Small intestine (tissue), 7 donors: ENCODE data around the gene TIA1. TPM values are rescaled to one million over a fixed set of nuclear protein-coding genes. Genes with fewer than 3 reads are reported as not detected.
A peak's percentile ranks its signal among the peaks of the same experiment; 100 is the strongest.

ENCODE experiments used
- DNase-seq, 2 donors: peaks; one replicate each; pipeline versions ENCODE4 v3.0.0 to v3.0.0-alpha.2; 2013
- FAIRE-seq: peaks from 2 replicates; lab custom pipeline; 2012; peaks lifted over from hg19 to GRCh38; lab: Jason Lieb, UNC
- H3K27ac ChIP-seq, 3 donors: one replicate each; pipeline ENCODE4 v1.5.1; 2013; ENCODE audit warnings: low read length in 2 of 3, mild to moderate bottlenecking in 2 of 3, control low read depth in 1 of 3, inconsistent platforms in 1 of 3, low read depth in 1 of 3, moderate library complexity in 1 of 3
- H3K27me3 ChIP-seq, 3 donors: one replicate each; pipeline ENCODE4 v1.6.1; 2013; ENCODE audit warnings: low read length in 3 of 3, inconsistent platforms in 1 of 3; ENCODE audit not compliant: control insufficient read depth in 3 of 3, insufficient read depth in 3 of 3
- H3K36me3 ChIP-seq, 3 donors: one replicate each; pipeline ENCODE4 v1.6.1; 2013; ENCODE audit warnings: low read length in 3 of 3, inconsistent platforms in 1 of 3, low read depth in 1 of 3, mild to moderate bottlenecking in 1 of 3, moderate library complexity in 1 of 3; ENCODE audit not compliant: control insufficient read depth in 3 of 3, insufficient read depth in 2 of 3
- H3K4me1 ChIP-seq, 3 donors: one replicate each; pipeline ENCODE4 v1.6.1; 2013; ENCODE audit warnings: low read length in 2 of 3, inconsistent platforms in 1 of 3, low read depth in 1 of 3, mild to moderate bottlenecking in 1 of 3, moderate library complexity in 1 of 3; ENCODE audit not compliant: control insufficient read depth in 3 of 3, insufficient read depth in 2 of 3
- H3K4me3 ChIP-seq, 3 donors: one replicate each; pipeline ENCODE4 v1.5.1; 2013; ENCODE audit warnings: low read length in 3 of 3, control low read depth in 1 of 3, inconsistent platforms in 1 of 3, low read depth in 1 of 3, mild to moderate bottlenecking in 1 of 3, moderate library complexity in 1 of 3
- H3K9me3 ChIP-seq, 2 donors: one replicate each; pipeline ENCODE4 v1.6.1; 2013; ENCODE audit warnings: low read depth in 1 of 2, low read length in 1 of 2; ENCODE audit not compliant: control insufficient read depth in 2 of 2, insufficient read depth in 1 of 2
- WGBS, 3 donors: extraction: QIAGEN DNeasy Blood & Tissue Kit; methylation state at CpG; one replicate each; pipeline ENCODE4 v1.1.7; 2013; 5-methylcytosine and 5-hydroxymethylcytosine counted together
- polyA plus RNA-seq, 4 donors: library from polyadenylated mRNA; stranded (reverse) in 3 of 4; unstranded in 1 of 4; fragments of 200-250 nt in 3 of 4; fragments of 120-200 nt in 1 of 4; gene quantifications; one replicate each; pipeline versions ENCODE4 v1.2.1 to v1.2.3, GENCODE V29; 2013
- donor health status: healthy with polysubstance abuse.
- donor health status: control.
- donor health status: control.
- donor health status: Bipolar disorder and iron deficiency.
- donor health status: healthy.

The TIA1 gene
- polyA plus RNA-seq, 4 donors = 30.3 to 156 (median 39.4) TPM

DNA sequence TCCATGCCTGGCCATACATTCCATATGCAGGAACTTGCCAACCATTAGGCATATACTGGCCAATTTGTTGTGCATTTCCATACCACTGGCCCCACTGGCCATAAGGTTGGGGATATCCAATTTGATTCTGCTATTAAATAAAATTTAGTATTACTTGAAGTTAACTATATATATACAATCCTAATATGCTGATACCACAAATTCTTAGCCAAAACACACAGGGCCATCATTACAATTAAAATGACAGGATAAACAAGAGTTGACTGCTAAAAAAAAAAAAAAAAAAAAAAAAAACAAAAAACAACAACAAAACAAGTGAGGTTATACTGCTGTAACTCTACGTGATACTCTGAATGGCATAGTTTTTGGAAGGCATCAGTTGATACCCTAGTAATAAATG, 34.1 kb downstream of the TIA1 start:
- peaks cover 10 to 27% (median 13%) of the 10 kb centered on the region in 3 donors for H3K36me3 ChIP-seq
- FAIRE-seq = peak; percentile 41
- no peaks in the 10 kb centered on the region for H3K9me3 ChIP-seq
- no peak for DNase-seq
- no peak overlapping the region for H3K4me3 ChIP-seq
- no peaks in the 10 kb centered on the region for H3K27me3 ChIP-seq
- 92 to 98% (median 94%) methylated on average over 1 of the region's 1 CpG for WGBS, 3 donors
- no peak overlapping the region for H3K27ac ChIP-seq
- peaks cover 0 to 2% (median 0%) of the 10 kb centered on the region in 3 donors for H3K4me1 ChIP-seq

DNA sequence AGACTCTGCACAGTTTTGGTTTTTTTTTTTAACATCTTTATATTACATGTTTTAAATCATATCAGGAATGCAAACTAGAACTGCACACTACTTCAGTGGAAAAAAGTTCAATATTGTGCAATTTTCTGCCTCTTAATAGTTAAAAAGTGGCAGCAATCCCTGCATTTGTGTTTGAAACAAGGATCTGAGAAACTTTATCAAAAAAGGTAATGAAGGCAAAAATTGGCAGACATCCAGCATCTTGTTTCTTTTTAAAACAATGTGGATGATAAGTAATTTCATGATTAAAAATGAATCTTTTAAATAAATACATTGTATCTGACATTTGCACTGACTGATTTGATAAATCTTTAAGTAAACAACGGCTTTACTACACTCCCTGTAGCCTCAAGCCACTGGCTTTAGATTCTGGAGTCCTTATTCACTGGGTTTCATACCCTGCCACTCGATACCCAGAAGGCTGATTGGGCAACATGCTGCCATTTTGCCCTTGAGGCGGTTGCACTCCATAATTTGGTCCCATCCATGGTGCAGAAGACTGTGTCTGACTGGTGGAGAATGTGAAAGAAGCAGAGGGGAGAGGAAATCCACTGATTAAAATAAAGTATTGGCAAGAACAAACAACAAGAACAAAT, 36.0 kb downstream of the TIA1 start:
- peaks cover 5 to 27% (median 10%) of the 10 kb centered on the region in 3 donors for H3K36me3 ChIP-seq
- H3K27me3 ChIP-seq = no peaks in the 10 kb centered on the region
- no peak overlapping the region for H3K27ac ChIP-seq
- H3K9me3 ChIP-seq = no peaks in the 10 kb centered on the region
- H3K4me1 ChIP-seq = peaks cover 0 to 2% (median 0%) of the 10 kb centered on the region in 3 donors
- DNase-seq (no peak), FAIRE-seq (no peak)
- H3K4me3 ChIP-seq = no peak overlapping the region
- 91 to 92% (median 92%) methylated on average over 3 of the region's 3 CpGs for WGBS, 3 donors

DNA sequence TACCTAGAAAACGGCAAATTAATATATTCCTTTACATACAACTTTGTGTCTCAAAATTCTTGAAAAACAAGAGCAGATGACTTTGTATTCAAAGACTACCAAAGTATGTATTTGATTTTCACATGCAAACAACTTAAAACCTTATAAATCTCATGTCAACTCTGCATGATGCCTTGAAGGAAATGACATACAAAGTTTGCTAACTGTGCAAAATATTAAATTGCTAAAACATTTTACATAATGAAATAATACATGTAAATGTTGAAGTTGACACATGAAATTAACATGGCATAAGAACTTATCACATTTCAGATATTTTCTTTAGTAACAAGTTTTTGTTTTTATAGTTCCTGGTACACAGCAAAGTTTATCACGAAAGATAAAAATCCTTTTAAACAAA, 36.8 kb downstream of the TIA1 start:
- 80 to 82% (median 81%) methylated on average over 2 of the region's 2 CpGs for WGBS, 3 donors
- H3K27ac ChIP-seq = no peak overlapping the region
- peaks cover 0 to 2% (median 0%) of the 10 kb centered on the region in 3 donors for H3K4me1 ChIP-seq
- FAIRE-seq = no peak
- H3K27me3 ChIP-seq = no peaks in the 10 kb centered on the region
- H3K4me3 ChIP-seq = no peak overlapping the region
- DNase-seq = no peak
- no peaks in the 10 kb centered on the region for H3K9me3 ChIP-seq
- H3K36me3 ChIP-seq = peaks cover 5 to 22% (median 7%) of the 10 kb centered on the region in 3 donors

DNA sequence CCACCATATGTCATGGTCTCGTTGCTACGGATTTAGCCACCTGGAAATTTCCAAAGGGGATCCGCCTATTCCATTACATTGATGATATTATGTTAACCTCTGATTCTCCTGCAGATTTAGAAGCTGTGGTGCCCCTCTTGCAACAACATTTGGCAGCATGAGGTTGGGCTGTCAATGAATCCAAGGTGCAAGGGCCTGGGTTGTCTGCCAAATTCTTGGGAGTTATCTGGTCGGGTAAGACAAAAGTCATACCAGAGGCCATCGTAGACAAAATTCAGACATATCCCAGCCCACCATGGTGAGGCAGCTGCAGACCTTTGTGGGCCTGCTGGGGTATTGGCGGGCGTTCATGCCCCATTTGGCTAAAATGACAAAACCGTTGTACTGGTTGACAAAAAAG, 44.0 kb downstream of the TIA1 start:
- WGBS, 3 donors = 84 to 92% (median 90%) methylated on average over 8 of the region's 8 CpGs
- no peak for DNase-seq
- Histone ChIP-seq H3K27ac (no peak overlapping the region), H3K4me1 (no peaks in the 10 kb centered on the region), H3K9me3 (no peaks in the 10 kb centered on the region), H3K4me3 (no peak overlapping the region), H3K27me3 (no peaks in the 10 kb centered on the region), H3K36me3 (peaks cover 0 to 9% (median 0%) of the 10 kb centered on the region in 3 donors)
- no peak for FAIRE-seq

DNA sequence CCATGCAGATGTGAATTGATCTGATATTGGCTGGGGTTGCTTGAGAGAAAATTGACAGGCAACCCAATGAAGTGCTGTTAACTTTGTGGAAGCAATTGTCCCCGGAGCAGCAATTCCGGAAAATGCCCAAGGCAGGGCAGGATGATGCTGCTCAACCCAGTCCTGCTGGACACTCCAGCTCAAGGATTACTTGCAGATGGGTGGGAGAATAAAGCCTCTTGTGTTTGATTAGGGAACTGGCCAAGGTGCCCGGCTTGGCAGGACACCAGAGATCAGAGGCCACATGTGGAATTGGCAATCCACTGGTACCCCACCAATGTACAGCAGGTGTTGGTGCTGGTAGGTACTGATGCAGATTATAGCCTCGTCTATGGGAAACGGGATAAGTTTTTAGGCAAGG, 45.3 kb downstream of the TIA1 start:
- WGBS, 3 donors = 33 to 75% (median 54%) methylated on average over 5 of the region's 5 CpGs

DNA sequence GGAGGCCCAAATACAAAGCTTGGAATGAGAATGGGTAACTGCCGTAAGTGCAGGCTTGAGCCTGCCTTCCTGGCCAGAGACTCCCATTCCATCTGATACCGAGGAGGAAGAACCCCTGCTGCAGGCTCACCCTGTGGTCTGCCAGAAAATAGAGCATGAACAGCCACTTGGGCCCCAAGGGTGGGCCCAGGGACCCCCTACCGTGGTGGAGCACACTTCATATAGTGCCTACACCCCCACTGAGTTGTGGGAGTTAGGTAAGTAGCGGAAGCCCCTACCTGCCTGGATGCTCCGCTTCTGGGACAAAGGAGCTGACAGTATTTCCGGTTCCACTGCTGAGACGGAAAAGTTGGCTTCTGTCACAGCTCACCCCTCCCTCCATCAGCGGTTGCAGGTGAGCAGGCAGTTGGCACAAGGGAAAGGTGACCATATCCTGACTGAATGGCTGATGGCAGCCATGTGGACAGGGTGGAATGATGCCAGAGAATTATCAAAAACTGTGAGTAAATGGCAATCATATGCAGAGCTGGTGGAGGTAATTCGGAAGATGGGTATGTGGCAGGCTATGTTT, 46.1 kb downstream of the TIA1 start:
- H3K36me3 ChIP-seq = peaks cover 0 to 2% (median 0%) of the 10 kb centered on the region in 3 donors
- no peaks in the 10 kb centered on the region for H3K4me1 ChIP-seq
- no peaks in the 10 kb centered on the region for H3K27me3 ChIP-seq
- no peak for DNase-seq
- no peaks in the 10 kb centered on the region for H3K9me3 ChIP-seq
- 43 to 77% (median 62%) methylated on average over 9 of the region's 9 CpGs for WGBS, 3 donors
- H3K4me3 ChIP-seq = no peak overlapping the region
- FAIRE-seq = no peak
- no peak overlapping the region for H3K27ac ChIP-seq

More for the DNA sequence above, 45.3 kb downstream of the TIA1 start:
- DNase-seq = no peak
- Histone ChIP-seq H3K27ac (no peak overlapping the region), H3K9me3 (no peaks in the 10 kb centered on the region), H3K4me1 (no peaks in the 10 kb centered on the region), H3K27me3 (no peaks in the 10 kb centered on the region), H3K36me3 (peaks cover 0 to 2% (median 0%) of the 10 kb centered on the region in 3 donors), H3K4me3 (no peak overlapping the region)
- FAIRE-seq = no peak

DNA sequence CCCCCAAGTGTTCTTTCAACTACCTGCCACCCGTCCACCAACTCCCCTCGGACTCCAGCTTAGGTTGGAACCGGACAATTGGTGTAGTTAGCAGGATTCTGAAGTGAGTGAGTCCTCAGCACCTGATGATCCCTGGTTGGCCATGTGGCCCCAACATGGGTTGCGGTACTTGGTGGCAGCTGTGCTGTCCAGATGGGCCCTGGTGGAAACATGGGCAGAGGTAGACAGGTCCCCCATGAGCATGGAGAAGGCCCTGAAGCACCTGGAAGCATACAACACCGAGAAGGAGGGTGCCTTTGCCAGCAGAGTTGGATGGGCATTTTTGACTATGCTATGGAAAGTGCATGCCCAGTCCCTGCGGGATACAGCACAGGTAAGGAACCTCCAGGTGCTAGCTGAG, 46.6 kb downstream of the TIA1 start:
- H3K4me3 ChIP-seq = no peak overlapping the region
- H3K36me3 ChIP-seq = no peaks in the 10 kb centered on the region
- no peaks in the 10 kb centered on the region for H3K4me1 ChIP-seq
- H3K27ac ChIP-seq = no peak overlapping the region
- H3K9me3 ChIP-seq = peaks cover 0 to 3% of the 10 kb centered on the region in 2 donors
- 91 to 96% (median 93%) methylated on average over 6 of the region's 6 CpGs for WGBS, 3 donors
- DNase-seq (no peak), FAIRE-seq (no peak)
- H3K27me3 ChIP-seq = no peaks in the 10 kb centered on the region

DNA sequence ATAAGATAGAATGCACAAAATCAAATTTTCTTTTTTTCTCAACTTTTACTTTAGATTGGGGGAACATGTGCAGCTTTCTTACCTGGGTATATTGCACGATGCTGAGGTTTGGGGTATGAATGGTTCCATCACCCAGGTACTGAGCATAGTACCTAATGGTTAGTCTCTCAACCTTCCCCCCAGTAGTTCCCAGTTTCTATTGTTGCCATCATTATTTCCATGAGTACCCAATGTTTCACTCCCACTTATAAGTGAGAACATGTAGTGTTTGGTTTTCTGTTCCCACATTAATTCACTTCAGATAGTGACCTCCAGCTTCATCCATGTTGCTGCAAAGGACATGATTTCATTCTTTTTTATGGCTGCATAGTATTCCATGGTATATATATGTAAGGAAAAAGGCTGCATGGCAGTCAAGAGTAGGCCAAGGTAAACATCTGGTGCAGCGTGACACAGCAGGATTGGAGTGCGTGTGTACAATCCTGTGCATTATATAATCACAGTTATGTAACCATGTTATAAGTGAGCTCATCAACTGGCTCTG, 47.1 kb downstream of the TIA1 start:
- FAIRE-seq = no peak
- 79 to 97% (median 91%) methylated on average over 3 of the region's 3 CpGs for WGBS, 3 donors
- H3K9me3 ChIP-seq = peaks cover 0 to 3% of the 10 kb centered on the region in 2 donors
- no peaks in the 10 kb centered on the region for H3K4me1 ChIP-seq
- H3K4me3 ChIP-seq = no peak overlapping the region
- DNase-seq = no peak
- no peaks in the 10 kb centered on the region for H3K36me3 ChIP-seq
- no peaks in the 10 kb centered on the region for H3K27me3 ChIP-seq
- H3K27ac ChIP-seq = no peak overlapping the region
